Mucosa of gallbladder (tissue), 1 donor: ENCODE measurements around the gene TMEM219. TPM values are rescaled to one million over a fixed set of nuclear protein-coding genes. Genes with fewer than 3 reads are reported as not detected.
"Not testable (repeated sequence)": the region's sequence is repeated elsewhere in the genome, so short reads cannot be mapped to it uniquely, and the experiment has no call there.

Experiments
- DNase-seq: peaks from one replicate; pipeline ENCODE4 v3.0.0-alpha.2; 2020; ENCODE audit warnings: low spot score
- total RNA-seq: library from RNA; stranded (reverse); gene quantifications from one replicate; pipeline ENCODE4 v1.2.1, GENCODE V29; 2021
- donor health status: DM: no; HTN: no; CAD: no.

TMEM219 gene
- total RNA-seq, 1 donor from 2014 or later, result 167 TPM

GRCh38 chr16:30011714-30012504, 50.0 kb downstream of the TMEM219 start:
- no peak for DNase-seq

- DNase-seq, result not testable (repeated sequence)
Measured at GRCh38 chr16:30012598-30012997, 50.7 kb downstream of the TMEM219 start.

GRCh38 chr16:30015450-30015849, 53.6 kb downstream of the TMEM219 start:
- DNase-seq, result not testable (repeated sequence)

GRCh38 chr16:30016555-30017276, 54.8 kb downstream of the TMEM219 start:
- no peak for DNase-seq

- no peak for DNase-seq
Measured at GRCh38 chr16:30017277-30017656, 55.4 kb downstream of the TMEM219 start.

GRCh38 chr16:30017937-30018336, 56.1 kb downstream of the TMEM219 start:
- DNase-seq, result not testable (repeated sequence)

- DNase-seq, result no peak
Measured at GRCh38 chr16:30018731-30019158, 56.9 kb downstream of the TMEM219 start.

Other genes starting within 250 kb of the TMEM219 start
- gene C16orf54, start 216.1 kb upstream of the TMEM219 start, total RNA-seq, result 3.0 TPM
- gene ZG16, start 183.8 kb upstream of the TMEM219 start, total RNA-seq, result not detected
- gene KIF22, start 171.3 kb upstream of the TMEM219 start, total RNA-seq, result 21.6 TPM
- 192 TPM for gene MAZ, start 155.6 kb upstream of the TMEM219 start, total RNA-seq
- gene PRRT2, start 149.9 kb upstream of the TMEM219 start, total RNA-seq, result 20.8 TPM
- gene PAGR1, start 145.9 kb upstream of the TMEM219 start, total RNA-seq, result 38.9 TPM
- gene MVP, start 141.6 kb upstream of the TMEM219 start, total RNA-seq, result 253 TPM
- 110 TPM for gene CDIPT, start 98.9 kb upstream of the TMEM219 start, total RNA-seq
- gene SEZ6L2, start 62.5 kb upstream of the TMEM219 start, total RNA-seq, result 113 TPM
- 94.5 TPM for gene ASPHD1, start 61.6 kb upstream of the TMEM219 start, total RNA-seq
- 28.4 TPM for gene KCTD13, start 35.9 kb upstream of the TMEM219 start, total RNA-seq
- 67.3 TPM for gene TAOK2, start 11.8 kb downstream of the TMEM219 start, total RNA-seq
- 16.3 TPM for gene HIRIP3, start 33.5 kb downstream of the TMEM219 start, total RNA-seq
- 88.4 TPM for gene INO80E, start 34.2 kb downstream of the TMEM219 start, total RNA-seq
- 18.8 TPM for gene DOC2A, start 48.9 kb downstream of the TMEM219 start, total RNA-seq
- gene C16orf92, start 61.1 kb downstream of the TMEM219 start, total RNA-seq, result not detected
- gene TLCD3B, start 69.2 kb downstream of the TMEM219 start, total RNA-seq, result not detected
- gene ALDOA, start 103.7 kb downstream of the TMEM219 start, total RNA-seq, result 1,422 TPM
- gene PPP4C, start 113.9 kb downstream of the TMEM219 start, total RNA-seq, result 95.3 TPM
- 3.7 TPM for gene TBX6, start 129.8 kb downstream of the TMEM219 start, total RNA-seq
- gene YPEL3, start 134.1 kb downstream of the TMEM219 start, total RNA-seq, result 81.7 TPM
- 11.2 TPM for gene GDPD3, start 151.5 kb downstream of the TMEM219 start, total RNA-seq
- gene MAPK3, start 161.1 kb downstream of the TMEM219 start, total RNA-seq, result 109 TPM
- gene CORO1A, start 221.5 kb downstream of the TMEM219 start, total RNA-seq, result 58.5 TPM
- gene BOLA2B, start 231.6 kb downstream of the TMEM219 start, total RNA-seq, result 59.4 TPM
- 70.4 TPM for gene SLX1A, start 231.8 kb downstream of the TMEM219 start, total RNA-seq
- 19.4 TPM for gene SULT1A3, start 237.2 kb downstream of the TMEM219 start, total RNA-seq